Omental fat pad (tissue), 4 donors: ENCODE data around the gene EVPL. TPM values are rescaled to one million over a fixed set of nuclear protein-coding genes. Genes with fewer than 3 reads are reported as not detected.
A peak's percentile ranks its signal among the peaks of the same experiment; 100 is the strongest.

Experiments used
- ATAC-seq: fragments of 150-250 bp; one replicate; pipeline ENCODE4 v1.9.1; 2016; ENCODE audit warnings: mild to moderate bottlenecking, moderate library complexity; ENCODE audit not compliant: low FRiP score
- DNase-seq: peaks from one replicate; pipeline ENCODE4 v3.0.0-alpha.2; 2019; ENCODE audit warnings: low spot score
- total RNA-seq, 4 donors: library from RNA; depleted of rRNA; stranded (reverse); fragments of >200 nt; gene quantifications; one replicate each; pipeline ENCODE4 v1.1.0, GENCODE V29; 2016
- TF ChIP-seq, protein P1 (sequence below), 3 donors: fragments of 450-650 bp; IDR thresholded peaks; one replicate each; pipeline ENCODE4 v1.5.1; 2016 to 2017; ENCODE audit warnings: antibody characterized with exemption in 3 of 3, mild to moderate bottlenecking in 3 of 3, moderate library complexity in 2 of 3

EVPL gene
- total RNA-seq, 4 donors from 2014 or later, result 0.47 to 3.7 (median 1.4) TPM

GRCh38 chr17:75983501-75984181, 43.5 kb downstream of the EVPL start:
- ATAC-seq (peak; percentile 74), DNase-seq (peak; percentile 58)
- TF ChIP-seq, protein P1, sequence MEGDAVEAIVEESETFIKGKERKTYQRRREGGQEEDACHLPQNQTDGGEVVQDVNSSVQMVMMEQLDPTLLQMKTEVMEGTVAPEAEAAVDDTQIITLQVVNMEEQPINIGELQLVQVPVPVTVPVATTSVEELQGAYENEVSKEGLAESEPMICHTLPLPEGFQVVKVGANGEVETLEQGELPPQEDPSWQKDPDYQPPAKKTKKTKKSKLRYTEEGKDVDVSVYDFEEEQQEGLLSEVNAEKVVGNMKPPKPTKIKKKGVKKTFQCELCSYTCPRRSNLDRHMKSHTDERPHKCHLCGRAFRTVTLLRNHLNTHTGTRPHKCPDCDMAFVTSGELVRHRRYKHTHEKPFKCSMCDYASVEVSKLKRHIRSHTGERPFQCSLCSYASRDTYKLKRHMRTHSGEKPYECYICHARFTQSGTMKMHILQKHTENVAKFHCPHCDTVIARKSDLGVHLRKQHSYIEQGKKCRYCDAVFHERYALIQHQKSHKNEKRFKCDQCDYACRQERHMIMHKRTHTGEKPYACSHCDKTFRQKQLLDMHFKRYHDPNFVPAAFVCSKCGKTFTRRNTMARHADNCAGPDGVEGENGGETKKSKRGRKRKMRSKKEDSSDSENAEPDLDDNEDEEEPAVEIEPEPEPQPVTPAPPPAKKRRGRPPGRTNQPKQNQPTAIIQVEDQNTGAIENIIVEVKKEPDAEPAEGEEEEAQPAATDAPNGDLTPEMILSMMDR (IDR thresholded peaks at IDR 0.05), result no peak

DNA sequence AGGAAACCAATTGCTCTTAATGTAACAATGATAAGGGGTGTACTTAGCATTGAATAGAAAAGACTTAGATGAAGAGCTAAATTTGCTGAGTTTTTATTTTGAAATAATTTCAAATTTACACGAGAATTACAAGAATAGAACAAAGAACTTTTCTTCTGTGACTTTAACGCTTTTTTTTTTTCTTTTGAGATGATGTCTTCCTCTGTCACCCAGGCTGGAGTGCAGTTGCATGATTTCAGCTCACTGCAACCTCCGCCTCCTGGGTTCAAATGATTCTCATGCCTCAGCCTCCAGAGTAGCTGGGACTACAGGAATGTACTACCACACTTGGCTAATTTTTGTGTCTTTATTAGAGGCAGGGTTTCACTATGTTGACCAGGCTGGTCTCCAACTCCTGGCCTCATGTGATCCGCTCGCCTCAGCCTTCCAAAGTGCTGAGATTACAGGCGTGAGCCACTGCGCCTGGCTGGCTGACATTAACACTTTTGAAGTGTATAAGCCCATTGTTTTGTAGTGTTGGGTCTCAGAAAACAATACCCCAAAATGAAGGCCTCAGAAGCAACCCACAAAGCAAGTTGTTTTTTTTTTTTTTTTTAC, 46.0 kb downstream of the EVPL start:
- ATAC-seq, result no peak
- DNase-seq, result no peak
- TF ChIP-seq, protein P1 (IDR thresholded peaks at IDR 0.05), result no peak

- no peak for ATAC-seq
- TF ChIP-seq, protein P1 (IDR thresholded peaks at IDR 0.05), result no peak
- no peak for DNase-seq
Observed at GRCh38 chr17:75980188-75981018, 46.7 kb downstream of the EVPL start.

GRCh38 chr17:75979705-75980187, 47.4 kb downstream of the EVPL start:
- DNase-seq (no peak), ATAC-seq (peak; percentile 18)
- TF ChIP-seq, protein P1 (IDR thresholded peaks at IDR 0.05), result no peak

- peak; percentile 93 for ATAC-seq
- TF ChIP-seq, protein P1 (IDR thresholded peaks at IDR 0.05), result peak in 1 of 3 donors; percentile 33
- DNase-seq, result peak; percentile 95
Observed at GRCh38 chr17:75978938-75979704, 48.0 kb downstream of the EVPL start, which contains the start of the genes ACOX1 and TEN1. TSS of gene ACOX1 (minus strand) at chr17:75979166. CDS start at chr17:75979073, 93 bp downstream. TSS of gene TEN1 (plus strand) at chr17:75979240. CDS start at chr17:75986193, 6,953 bp downstream.

- DNase-seq (no peak), ATAC-seq (no peak)
- TF ChIP-seq, protein P1 (IDR thresholded peaks at IDR 0.05), result no peak
Observed at GRCh38 chr17:75976175-75976848, 50.8 kb downstream of the EVPL start.
